ENCODE measurements around the gene CFAP90.

The CFAP90 gene

DNA sequence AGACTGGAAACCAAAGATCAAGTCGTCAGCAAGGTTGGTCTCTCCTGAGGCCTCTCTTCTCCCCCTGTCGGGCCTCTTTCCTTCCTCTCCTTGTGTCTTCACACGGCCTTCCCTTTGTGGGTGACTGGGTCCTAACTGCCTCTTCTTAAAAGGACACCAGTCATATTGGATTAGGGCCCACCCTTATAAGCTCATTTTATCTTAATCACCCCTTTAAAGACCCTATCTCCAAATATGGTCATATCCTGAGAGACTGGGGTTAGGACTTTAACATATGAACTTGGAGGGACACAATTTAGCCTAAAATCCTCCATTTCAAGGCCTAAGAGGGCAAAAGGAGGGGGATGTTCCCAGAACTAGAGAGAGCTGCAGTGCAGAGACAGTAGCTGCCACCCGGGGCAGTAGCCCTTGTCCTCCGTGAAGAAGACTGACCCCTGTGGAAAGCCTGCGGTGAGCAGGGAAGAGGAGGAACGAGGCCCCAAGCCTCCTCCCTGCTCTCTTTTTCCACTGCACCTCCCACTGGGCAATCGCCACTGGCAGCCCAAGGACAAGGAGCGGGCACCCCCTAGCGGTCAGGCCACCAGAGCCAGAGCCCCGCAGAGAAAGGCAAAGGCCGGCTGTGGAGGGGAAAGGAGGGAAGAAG, 34.9 kb downstream of the CFAP90 start:
- peak; percentile 72 for DNase-seq

DNA sequence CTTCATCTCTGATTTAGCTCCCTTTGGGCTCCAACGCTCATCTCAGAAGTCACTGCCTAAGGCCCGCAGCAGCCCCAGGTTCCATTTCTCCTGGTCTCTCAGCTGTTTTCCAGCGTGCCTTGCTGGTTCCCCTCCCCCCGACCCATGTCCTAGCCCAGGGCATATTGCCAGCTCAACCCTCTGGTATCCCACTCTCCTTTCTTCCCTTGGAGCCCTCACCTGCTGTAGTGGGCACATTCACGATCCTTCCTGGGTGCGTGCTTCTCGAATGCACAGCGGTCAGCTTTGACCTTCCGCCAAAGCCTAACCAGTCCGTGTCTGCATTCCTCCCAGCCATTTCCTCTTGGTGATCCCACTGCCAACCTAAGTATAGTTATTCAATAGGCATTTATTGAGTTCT, 36.1 kb downstream of the CFAP90 start:
- no peak for DNase-seq

DNA sequence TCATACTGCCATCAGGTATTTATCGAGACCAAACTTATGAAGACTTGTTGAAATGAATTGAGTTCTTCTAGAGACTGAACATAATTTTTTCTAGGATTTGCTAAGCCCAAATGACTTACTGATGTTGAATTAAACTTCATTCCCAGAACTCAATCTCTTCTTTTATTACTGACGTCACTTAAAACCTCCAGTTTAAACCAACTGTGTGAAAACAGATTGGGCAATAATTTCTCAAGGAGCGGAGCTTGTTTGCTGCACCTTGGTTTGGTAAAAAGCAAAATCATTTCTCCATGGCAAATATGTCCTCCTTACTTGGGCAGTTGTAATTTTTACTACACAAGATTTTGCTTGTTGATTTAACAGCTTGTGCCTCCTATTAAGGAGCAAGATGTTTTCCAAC, 37.4 kb downstream of the CFAP90 start:
- no peak for DNase-seq

DNA sequence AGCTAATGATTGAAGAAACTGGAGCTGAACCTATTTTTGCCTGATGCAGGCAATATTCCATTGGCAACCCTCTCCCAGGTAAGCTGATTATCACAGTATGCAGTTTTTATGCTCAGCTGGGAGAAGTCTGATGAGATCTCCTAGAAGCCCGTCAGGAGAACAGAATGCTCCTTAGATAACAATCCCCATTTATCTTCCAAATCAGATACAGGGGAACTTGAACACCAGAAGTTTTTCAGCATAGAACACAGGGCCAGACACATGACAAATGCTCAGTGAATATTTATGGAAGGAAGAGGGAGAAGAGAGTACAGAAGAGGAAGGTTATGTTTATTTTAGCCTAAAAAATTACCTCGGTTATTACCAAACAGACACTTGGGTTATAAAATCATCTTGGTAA, 37.9 kb downstream of the CFAP90 start:
- DNase-seq, result no peak

DNA sequence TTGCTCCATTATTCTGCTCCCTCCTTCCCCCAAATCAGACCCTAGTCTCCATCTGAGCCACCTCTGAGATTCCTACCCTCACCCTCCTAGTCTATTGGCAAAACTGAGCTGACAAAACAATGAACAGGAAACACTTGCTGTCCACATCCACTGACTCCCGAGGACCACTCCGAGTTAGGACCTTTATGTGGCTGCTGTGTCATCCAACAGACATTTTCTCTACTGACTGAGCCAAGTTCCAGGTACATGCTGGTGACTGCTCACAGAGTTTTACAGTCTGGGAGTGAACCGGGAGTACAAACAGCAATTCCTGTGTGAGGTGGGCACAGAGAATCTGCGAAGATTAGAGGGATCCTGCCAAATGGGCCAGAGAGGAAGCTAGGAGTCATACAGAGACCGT, 39.2 kb downstream of the CFAP90 start:
- DNase-seq, result no peak

DNA sequence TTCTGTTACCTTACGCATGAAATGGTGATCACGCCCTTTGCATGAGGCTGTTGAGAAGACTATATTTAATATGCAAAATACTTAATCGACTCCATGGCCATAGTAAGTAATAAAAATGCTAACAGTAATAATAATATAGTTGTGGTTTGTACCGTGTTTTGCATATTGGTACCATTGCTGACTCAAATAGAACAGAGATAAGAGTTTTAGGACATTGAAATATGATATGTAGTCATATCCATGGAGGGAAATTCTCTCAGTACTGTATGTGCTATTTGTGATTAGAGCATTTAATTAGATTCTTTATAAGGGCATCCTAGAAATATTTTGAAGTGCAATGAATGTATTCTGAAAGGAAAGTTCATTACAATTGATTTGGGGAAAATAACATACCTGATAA, 41.9 kb downstream of the CFAP90 start:
- no peak for DNase-seq

DNA sequence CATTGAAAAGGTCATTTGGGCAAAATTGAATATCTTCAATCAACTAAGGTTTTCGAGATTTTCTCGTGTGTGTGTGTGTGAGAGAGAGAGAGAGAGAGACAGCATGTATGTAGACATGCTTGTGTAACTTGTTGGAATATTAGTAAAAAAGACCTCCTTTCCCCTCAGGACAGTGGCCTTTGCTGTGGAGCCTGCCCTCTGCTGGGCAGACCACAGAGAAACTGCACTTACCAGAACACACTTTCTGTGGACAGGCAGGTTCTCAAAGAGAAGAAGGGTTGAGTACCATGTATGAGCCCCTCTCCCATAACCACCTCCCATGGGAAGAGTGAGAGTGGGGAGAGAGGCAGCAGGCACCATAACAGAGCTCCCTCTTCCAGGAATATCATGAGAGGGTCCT, 45.6 kb downstream of the CFAP90 start:
- no peak for DNase-seq

DNA sequence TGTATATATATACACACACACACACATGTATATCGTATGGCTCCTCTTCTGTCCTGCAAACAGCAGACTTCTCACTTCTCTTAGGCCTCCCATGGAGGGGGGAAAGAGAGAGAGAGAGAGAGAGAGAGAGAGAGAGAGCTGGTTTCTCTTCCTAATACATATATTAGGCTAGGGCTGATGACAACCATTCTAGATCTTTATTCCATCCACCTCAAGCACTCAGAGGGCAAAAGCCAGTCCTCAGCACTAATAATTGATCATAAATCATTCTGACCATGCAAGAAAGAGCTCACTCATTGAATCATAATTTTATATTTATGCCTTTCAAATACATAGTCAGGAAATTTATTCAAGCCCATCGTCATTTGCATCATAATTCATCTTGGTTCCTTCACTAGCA, 47.0 kb downstream of the CFAP90 start:
- no peak for DNase-seq

DNA sequence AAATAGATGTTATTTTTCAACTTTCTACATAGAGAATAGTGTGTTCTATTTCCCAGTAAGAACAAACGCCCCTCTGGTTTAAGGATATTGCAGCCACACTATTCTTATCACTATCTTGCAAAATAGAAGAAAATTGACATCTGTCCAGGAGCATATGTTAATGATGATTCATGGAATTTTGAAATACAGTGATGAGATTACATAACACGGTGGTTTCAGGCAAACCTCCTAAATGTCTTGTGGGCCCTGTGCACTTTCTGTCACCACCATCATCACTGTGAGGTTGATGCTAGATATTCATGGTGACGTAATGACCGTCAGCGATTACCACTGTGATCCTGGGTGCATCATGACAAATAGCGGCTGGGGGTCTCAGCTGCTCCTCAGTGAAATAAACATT, 48.1 kb downstream of the CFAP90 start:
- no peak for DNase-seq

DNA sequence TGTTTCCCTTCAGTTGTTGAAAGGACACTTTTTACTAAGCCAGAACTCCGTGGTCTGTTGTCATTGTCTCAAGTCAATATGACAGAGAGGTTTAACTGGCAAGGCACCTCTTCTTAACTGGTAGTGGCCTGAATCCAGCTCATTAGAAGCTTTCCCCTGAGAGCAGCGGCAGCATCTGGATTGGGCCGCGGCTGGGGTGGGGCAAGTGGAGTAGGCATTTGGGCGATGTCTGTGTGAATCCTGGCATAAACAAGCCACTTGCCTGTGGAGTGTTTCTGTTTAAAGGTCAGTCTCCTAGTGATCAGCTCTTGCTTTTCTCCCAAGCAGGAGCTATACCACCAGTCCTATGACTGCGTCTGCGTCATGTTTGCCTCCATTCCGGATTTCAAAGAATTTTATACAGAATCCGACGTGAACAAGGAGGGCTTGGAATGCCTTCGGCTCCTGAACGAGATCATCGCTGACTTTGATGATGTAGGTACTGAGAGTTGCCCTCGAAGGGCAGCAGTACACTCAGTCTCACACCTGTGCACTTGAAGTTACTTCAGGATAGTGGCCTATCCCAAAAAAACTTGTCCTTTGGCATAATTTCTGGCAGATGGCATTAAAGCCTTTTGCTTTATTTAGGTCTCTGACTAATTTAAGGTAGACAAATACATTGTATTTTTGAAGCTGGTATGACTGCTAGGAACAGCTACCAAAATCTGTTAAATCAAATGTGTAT, 48.9 kb downstream of the CFAP90 start:
- no peak for DNase-seq

DNA sequence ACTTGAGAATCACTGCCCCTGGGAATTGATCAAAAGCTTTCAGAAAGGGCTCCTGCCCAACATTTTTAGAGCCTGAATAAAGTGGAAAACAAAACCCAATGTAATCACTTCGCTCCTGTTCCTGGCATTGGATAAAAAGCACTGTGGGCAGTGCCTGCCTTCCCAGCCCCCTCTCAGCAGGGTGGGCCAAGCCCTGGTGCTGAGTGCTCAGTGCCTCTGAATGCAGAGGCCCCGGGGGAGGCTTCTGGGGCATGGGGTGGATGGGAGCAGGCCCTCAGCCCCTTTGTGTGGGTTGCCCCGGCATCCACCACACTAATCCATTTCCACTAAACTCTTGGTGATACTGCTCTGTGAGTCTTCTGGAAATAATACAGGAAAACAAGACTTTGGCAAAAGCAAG, 55.6 kb downstream of the CFAP90 start:
- no peak for DNase-seq

DNA sequence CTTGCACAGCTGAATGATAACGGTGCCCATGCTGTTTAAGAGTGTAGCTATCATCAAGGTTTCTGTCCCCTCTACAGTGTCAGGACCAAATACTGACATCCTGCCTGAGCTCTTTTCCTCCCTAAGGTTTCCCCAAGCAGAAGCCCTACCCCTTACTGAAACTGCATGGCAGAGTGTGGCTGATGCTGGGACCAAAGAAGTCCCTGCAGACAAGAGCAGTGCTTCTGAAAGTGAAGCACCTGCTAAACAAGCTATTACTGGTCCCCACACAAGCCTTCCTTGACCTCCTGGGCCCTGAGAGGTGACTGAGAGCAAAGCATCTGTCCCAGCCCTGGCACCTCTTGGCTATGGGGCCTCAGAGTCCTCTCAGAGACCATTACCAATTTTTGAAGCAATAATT, 56.1 kb downstream of the CFAP90 start:
- no peak for DNase-seq

DNA sequence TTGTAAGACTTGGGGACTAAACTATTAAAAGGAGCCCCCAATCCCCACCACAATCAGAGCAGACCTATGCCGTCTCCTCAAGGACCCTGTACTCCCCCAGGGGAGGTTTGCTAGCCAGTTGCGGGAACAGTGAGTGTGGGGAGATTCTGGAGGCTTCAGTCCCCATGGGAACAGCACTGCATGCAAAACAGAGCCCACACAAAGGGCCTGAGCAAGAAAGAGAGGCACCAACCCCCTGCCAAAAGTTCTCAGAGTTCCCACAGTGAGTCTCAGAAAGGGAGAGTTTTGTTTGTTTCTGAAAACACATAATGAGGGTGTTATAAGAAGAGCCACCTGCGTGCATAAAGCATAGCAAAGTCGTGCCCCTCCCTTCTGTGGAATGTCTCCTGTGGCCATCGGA, 56.6 kb downstream of the CFAP90 start:
- no peak for DNase-seq

DNA sequence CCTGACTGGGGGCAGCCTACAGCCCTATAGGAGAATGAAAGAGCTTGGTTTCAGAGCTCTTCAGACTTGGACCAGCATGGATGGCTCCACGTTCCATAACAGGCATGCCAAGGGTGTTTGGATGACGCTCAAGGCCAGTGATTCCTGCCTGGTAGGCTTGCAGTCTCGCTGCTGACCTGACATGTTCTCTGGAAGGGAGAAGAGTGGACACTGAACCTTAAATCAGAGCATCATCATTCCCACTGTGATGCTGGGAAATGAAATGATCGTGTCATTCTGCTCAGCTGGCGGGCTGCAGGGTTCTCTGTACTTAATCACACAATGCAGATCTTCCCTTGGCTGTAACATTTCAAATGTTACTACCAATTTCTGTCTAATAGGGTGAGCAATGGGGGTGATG, 57.0 kb downstream of the CFAP90 start:
- no peak for DNase-seq

DNA sequence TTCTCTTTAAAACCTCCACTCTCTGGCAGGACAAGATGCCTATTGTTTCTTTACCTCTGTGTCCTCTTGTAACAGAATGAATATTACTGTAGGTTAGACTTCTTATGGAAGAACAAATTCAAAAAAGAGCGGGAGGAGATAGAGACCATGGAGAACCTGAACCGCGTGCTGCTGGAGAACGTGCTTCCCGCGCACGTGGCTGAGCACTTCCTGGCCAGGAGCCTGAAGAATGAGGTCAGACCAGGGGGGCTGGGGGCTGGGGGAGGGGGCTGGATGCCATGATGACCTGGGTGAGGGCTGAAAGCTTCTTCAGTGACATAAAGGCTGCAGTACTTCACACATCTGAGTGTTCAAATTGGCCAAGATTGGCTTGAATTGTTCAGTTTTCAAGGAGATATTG, 61.4 kb downstream of the CFAP90 start:
- DNase-seq, result no peak

DNA sequence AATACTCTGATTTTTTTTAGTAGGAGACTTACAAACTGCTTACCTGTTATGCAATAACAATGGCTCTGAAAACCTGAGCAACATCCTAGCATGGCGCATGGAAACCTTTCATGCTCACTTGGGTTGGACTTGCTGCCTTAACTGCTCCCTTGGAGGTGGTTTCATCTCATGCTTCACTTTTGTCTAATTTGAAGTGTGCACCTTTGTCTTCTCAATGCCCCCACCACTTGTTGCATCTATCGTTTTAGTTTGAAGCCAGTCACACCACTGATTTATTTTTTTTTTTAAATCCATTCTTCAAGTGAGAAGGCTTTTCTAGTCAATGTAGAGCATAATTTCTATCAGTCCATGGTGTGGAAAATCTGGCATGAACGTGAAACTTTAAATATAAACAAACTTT, 63.2 kb downstream of the CFAP90 start:
- DNase-seq, result no peak

DNA sequence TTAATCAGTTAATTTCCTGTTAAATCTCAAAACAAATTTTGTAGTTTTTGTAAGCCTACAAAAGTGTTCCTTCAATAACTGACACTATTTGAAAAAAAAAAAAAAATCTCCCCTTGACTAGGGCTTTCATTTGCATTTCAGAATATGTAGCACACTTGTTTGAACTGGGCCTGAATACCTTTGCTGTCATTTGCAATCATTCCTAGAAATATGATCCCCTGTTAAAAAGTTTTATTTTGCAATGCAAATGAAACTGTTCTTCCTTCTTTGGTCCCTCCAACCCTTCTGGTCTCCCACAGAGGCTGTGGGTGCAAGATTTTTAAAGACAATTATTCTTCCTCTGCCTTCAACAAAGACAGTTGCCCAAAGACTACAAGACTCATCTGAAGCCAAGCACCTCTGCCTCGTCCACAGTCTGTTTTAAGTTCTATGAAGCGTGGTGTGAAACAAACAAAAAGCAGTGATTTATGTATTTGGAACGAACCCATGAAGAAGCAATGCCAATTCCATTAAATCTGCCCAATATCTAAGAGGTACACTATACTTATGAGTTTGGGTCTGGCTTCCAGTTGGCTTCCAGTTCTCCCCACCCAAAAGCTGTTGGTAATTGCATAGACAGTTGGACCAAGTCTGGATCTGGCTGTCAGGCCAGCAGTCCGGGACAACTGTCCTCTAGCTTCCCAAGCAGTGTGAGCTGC, 66.1 kb downstream of the CFAP90 start:
- DNase-seq, result no peak

DNA sequence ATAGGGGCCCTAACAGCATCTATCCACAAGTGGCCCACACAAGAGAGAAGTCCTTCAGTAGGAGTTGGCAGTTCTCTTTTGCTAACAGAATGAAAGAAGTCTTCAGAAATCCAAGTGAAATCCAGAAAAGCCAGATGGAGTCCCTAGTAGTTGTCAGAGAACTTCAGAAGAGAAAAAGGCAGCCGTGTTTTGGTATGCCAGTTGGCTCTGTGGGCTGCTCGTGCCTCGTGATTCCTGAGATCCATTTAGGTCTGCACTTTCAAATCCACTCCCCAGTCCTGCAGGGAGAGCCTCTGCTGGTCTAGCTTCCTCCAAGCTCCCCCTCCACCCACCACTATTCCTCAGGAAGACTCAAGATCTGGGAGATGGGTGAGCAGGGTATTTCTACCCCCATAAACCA, 69.0 kb downstream of the CFAP90 start:
- no peak for DNase-seq

Measured in kidney glomerular epithelial cell (primary cell).